K562 (cell line): ENCODE measurements around the gene RPS8. TPM values are rescaled to one million over a fixed set of nuclear protein-coding genes. Genes with fewer than 3 reads are reported as not detected.

Experiments used
- CBX8 ChIP-seq: fragments of 200-600 bp; sonication (generic); IDR thresholded peaks from 2 replicates; pipeline ENCODE4 v1.6.1; 2012; ENCODE audit warnings: borderline replicate concordance, mixed run types, low read depth, mild to moderate bottlenecking, moderate library complexity, mixed read lengths, low read length, control low read depth, inconsistent platforms; ENCODE audit not compliant: poor library complexity, severe bottlenecking; ENCODE audit errors: extremely low read depth
- CREB1 ChIP-seq, 2 experiments: sonication (generic) in 1 of 2; formaldehyde crosslinking in 1 of 2; IDR thresholded peaks; 2 replicates each; pipeline versions ENCODE4 v1.6.1 to v1.8.0; 2012 to 2022; ENCODE audit warnings: inconsistent platforms in 1 of 2, mild to moderate bottlenecking in 1 of 2, missing genetic modification reagents in 1 of 2, moderate library complexity in 1 of 2
- HMG20B ChIP-seq: fragments of 250-450 bp; sonication (Bioruptor Pico); IDR thresholded peaks from 2 replicates; pipeline ENCODE4 v1.5.0; 2021; ENCODE audit warnings: mild to moderate bottlenecking
- HMGN3 ChIP-seq: IDR thresholded peaks from 2 replicates; pipeline ENCODE4 v1.6.1; 2011; ENCODE audit warnings: borderline replicate concordance, low read depth, mild to moderate bottlenecking, mixed read lengths, low read length; ENCODE audit not compliant: insufficient read length; ENCODE audit errors: extremely low read depth
- NRF1 ChIP-seq, 2 experiments: fragments of 450-650 bp; IDR thresholded peaks in 1 of 2; conservative IDR thresholded peaks in 1 of 2; 2 replicates each; pipeline ENCODE4 v1.6.1; 2014; ENCODE audit warnings: mild to moderate bottlenecking in 2 of 2
- PHB2 ChIP-seq: fragments of 450-650 bp; IDR thresholded peaks from 2 replicates; pipeline ENCODE4 v1.6.1; 2017; ENCODE audit warnings: low read depth
- RREB1 ChIP-seq: fragments of 250-450 bp; sonication (Bioruptor Pico); IDR thresholded peaks from 2 replicates; pipeline ENCODE4 v1.4.0; 2020
- SAP30 ChIP-seq: fragments of 200-600 bp; sonication (generic); IDR thresholded peaks from 2 replicates; pipeline ENCODE4 v1.6.1; 2012; ENCODE audit warnings: borderline replicate concordance, low read depth, mild to moderate bottlenecking, moderate library complexity, low read length, control low read depth, inconsistent platforms; ENCODE audit not compliant: insufficient read depth, poor library complexity, severe bottlenecking
- SREBF1 ChIP-seq: fragments of 150-350 bp; IDR thresholded peaks from 2 replicates; pipeline ENCODE4 v1.6.1; 2014; ENCODE audit warnings: antibody characterized with exemption, low read depth, low read length, borderline replicate concordance
- ZNF124 ChIP-seq: sonication (generic); formaldehyde crosslinking; IDR thresholded peaks from 2 replicates; pipeline ENCODE4 v1.8.1; 2022; ENCODE audit warnings: missing genetic modification reagents
- ZNF143 ChIP-seq: sonication (generic); formaldehyde crosslinking; IDR thresholded peaks from 2 replicates; pipeline ENCODE4 v1.9.0; 2022; ENCODE audit warnings: mild to moderate bottlenecking, missing genetic modification reagents
- ZNF175 ChIP-seq: fragments of 200-800 bp; sonication (Bioruptor generic); IDR thresholded peaks from 2 replicates; pipeline ENCODE4 v1.6.1; 2016; ENCODE audit warnings: low read depth, mild to moderate bottlenecking, missing genetic modification characterization, missing compliant biosample characterization
- ZNF184 ChIP-seq: sonication (generic); formaldehyde crosslinking; IDR thresholded peaks from 2 replicates; pipeline ENCODE4 v1.5.0; 2020; ENCODE audit warnings: missing genetic modification reagents
- ZNF253 ChIP-seq: fragments of 250-450 bp; sonication (Bioruptor Pico); conservative IDR thresholded peaks from 2 replicates; pipeline ENCODE4 v1.6.1; 2021; ENCODE audit warnings: mild to moderate bottlenecking
- ZNF354B ChIP-seq: fragments of 250-450 bp; sonication (Bioruptor Pico); IDR thresholded peaks from 2 replicates; pipeline ENCODE4 v1.4.0; 2020
- ZNF586 ChIP-seq: fragments of 450-650 bp; formaldehyde crosslinking; conservative IDR thresholded peaks from 2 replicates; pipeline ENCODE4 v1.4.0; 2020; ENCODE audit warnings: mild to moderate bottlenecking, moderate library complexity
- polyA plus RNA-seq, 8 experiments: library from polyadenylated mRNA; depleted of rRNA in 4 of 8; stranded (reverse) in 5 of 8; unstranded in 3 of 8; fragments of >200 nt; fragmentation: Nextera tagmentation in 2 of 8; fragmentation: Illumina TruSeq in 1 of 8; extraction: Ambion mirVana in 2 of 8; extraction: Trizol in 1 of 8; gene quantifications; 2 replicates each; pipeline versions ENCODE4 v1.2.1 to v1.2.3, GENCODE V29; 2011 to 2014; ENCODE audit warnings: inconsistent platforms in 1 of 8, missing spikeins in 1 of 8
- total RNA-seq, 7 experiments: library from RNA; depleted of rRNA in 6 of 7; stranded (reverse); fragments of >200 nt in 6 of 7; fragmentation: Illumina TruSeq in 2 of 7; extraction: Trizol in 2 of 7; gene quantifications; 2 replicates each; pipeline versions ENCODE4 v1.2.1 to v1.2.3, GENCODE V29; 2011 to 2021; ENCODE audit warnings: low replicate concordance in 1 of 7
- TF ChIP-seq, protein P1 (sequence below): fragments of 450-650 bp; formaldehyde crosslinking; IDR thresholded peaks from 2 replicates; pipeline ENCODE4 v1.4.0; 2022; ENCODE audit warnings: missing genetic modification characterization

RPS8 gene
- total and polyA plus RNA-seq, 9 of the 15 experiments (the other 6 are each of a cell fraction or from before 2014, with no cell fraction given), result 2,431 to 4,168 (median 3,109) TPM

DNA sequence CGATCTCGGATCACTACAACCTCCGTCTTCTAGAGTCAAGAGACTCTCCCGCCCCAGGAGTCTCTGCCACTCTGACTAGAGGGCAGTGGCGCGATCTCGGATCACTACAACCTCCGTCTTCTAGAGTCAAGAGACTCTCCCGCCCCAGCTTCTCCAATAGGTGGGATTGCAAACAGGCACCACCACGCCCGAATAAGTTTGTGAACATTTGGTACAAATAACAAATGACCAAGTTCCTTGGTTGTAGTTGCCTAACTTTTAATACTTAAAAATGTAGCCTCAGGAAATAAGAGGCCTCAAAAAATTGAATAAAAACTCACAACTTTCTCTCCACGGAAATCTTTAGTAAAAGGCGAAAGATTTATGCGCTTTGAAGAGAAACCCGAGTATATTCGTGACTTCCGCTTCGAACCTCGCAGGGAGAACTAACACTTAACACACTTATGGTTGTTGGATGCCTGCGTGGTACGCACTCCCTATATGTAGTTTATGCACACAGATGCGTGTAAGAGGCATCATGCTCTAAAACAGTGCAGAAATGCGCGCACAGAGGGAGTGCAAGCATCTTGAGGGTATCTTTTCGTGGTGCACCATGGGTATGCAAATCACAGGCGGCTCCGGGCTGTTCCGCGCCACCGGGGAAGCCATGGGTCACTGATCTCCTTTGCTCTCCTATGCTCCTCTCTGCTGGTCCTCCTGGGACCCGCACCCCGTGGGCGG is 44.4 kb downstream of the RPS8 start (continued):
- no peak for TF ChIP-seq ZNF124 (CRISPR knock-in tag)
- no peak; the same call in none of the 2 replicates for TF ChIP-seq CREB1 (IDR thresholded peaks at IDR 0.05)
- TF ChIP-seq CREB1 (CRISPR knock-in tag; IDR thresholded peaks at IDR 0.05), result peak; percentile 6; the same call in 1 of the 2 replicates
- TF ChIP-seq ZNF586 (CRISPR knock-in tag), result peak; percentile 85
- no peak for TF ChIP-seq SREBF1
- TF ChIP-seq RREB1 (CRISPR knock-in tag), result peak; percentile 66; the same call in 1 of the 2 replicates
- no peak; the same call in 1 of the 2 replicates for TF ChIP-seq ZNF175 (CRISPR knock-in tag)
- TF ChIP-seq PHB2, result 0 out of 2 replicates have a peak, but pooled peaks have one; percentile 43
- peak; percentile 98 for TF ChIP-seq ZNF143 (CRISPR knock-in tag)
- no peak for TF ChIP-seq ZNF184
- TF ChIP-seq SAP30, result no peak
- TF ChIP-seq ZNF253 (CRISPR knock-in tag), result no peak; the same call in none of the 2 replicates
- no peak for TF ChIP-seq CBX8
- peak; percentile 90 for TF ChIP-seq HMG20B (CRISPR knock-in tag)
- TF ChIP-seq ZNF354B, result no peak
- no peak for TF ChIP-seq HMGN3
- TF ChIP-seq NRF1 (conservative IDR thresholded peaks at IDR 0.05 in 1 of 2, IDR thresholded peaks at IDR 0.05 in 1 of 2), result peak; percentile 56 to 63; a peak in 3 of 4 replicates
- TF ChIP-seq, protein P1, sequence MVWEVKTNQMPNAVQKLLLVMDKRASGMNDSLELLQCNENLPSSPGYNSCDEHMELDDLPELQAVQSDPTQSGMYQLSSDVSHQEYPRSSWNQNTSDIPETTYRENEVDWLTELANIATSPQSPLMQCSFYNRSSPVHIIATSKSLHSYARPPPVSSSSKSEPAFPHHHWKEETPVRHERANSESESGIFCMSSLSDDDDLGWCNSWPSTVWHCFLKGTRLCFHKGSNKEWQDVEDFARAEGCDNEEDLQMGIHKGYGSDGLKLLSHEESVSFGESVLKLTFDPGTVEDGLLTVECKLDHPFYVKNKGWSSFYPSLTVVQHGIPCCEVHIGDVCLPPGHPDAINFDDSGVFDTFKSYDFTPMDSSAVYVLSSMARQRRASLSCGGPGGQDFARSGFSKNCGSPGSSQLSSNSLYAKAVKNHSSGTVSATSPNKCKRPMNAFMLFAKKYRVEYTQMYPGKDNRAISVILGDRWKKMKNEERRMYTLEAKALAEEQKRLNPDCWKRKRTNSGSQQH (CRISPR knock-in tag), result peak; percentile 99
